SK-N-SH (cell line): ENCODE data around the gene SHBG. TPM values are rescaled to one million over a fixed set of nuclear protein-coding genes. Genes with fewer than 3 reads are reported as not detected.
"Not testable (repeated sequence)": the region's sequence is repeated elsewhere in the genome, so short reads cannot be mapped to it uniquely, and the experiment has no call there.

Experiments used
- CTCF ChIA-PET: fragments of 300-600, 350-600 bp; formaldehyde crosslinking; extraction: SDS; loops from one replicate; lab custom pipeline; 2021; lab: Yijun Ruan, JAX
- POLR2A ChIA-PET: fragments of 350-600 bp; sonication (Branson Sonifier 250); formaldehyde crosslinking; extraction: SDS; loops from one replicate; lab custom pipeline; 2020; ENCODE audit warnings: antibody characterized with exemption, inconsistent platforms; lab: Yijun Ruan, JAX
- DNase-seq: peaks from one replicate; pipeline ENCODE4 v3.0.0; 2012
- H2AFZ ChIP-seq: fragments of 200-600 bp; sonication (generic); 2 replicates; pipeline ENCODE4 v1.8.1; 2016; ENCODE audit warnings: antibody characterized with exemption, mild to moderate bottlenecking, low read depth
- H3F3A ChIP-seq: fragments of 200-600 bp; sonication (generic); replicated peaks from 2 replicates; pipeline ENCODE3; 2016; ENCODE audit warnings: antibody characterized with exemption, mild to moderate bottlenecking; ENCODE audit not compliant: insufficient read depth
- H3K27ac ChIP-seq, 2 experiments: fragments of 200-500 bp in 1 of 2; fragments of 200-600 bp in 1 of 2; sonication (Bioruptor generic) in 1 of 2; sonication (generic), shearing (Covaris generic) in 1 of 2; 2 replicates each; pipeline versions ENCODE4 v1.5.1 to v1.6.1; 2014 to 2016; ENCODE audit warnings: low read depth in 2 of 2, inconsistent platforms in 1 of 2, low read length in 1 of 2, mild to moderate bottlenecking in 1 of 2, mixed read lengths in 1 of 2
- H3K27me3 ChIP-seq: fragments of 200-600 bp; sonication (generic), shearing (Covaris generic); 2 replicates; pipeline ENCODE4 v1.6.1; 2016; ENCODE audit warnings: mixed run types; ENCODE audit not compliant: insufficient read depth
- H3K36me3 ChIP-seq, 2 experiments: fragments of 200-500 bp in 1 of 2; fragments of 200-600 bp in 1 of 2; sonication (Bioruptor generic) in 1 of 2; sonication (generic) in 1 of 2; replicated peaks in 1 of 2; 2 replicates each; pipeline versions ENCODE3 to v1.5.1; 2014 to 2016; ENCODE audit warnings: low read length in 1 of 2, mild to moderate bottlenecking in 1 of 2; ENCODE audit not compliant: insufficient read depth in 2 of 2, control insufficient read depth in 1 of 2
- H3K4me1 ChIP-seq, 2 experiments: fragments of 200-500 bp in 1 of 2; fragments of 200-600 bp in 1 of 2; sonication (Bioruptor generic) in 1 of 2; sonication (generic), shearing (Covaris generic) in 1 of 2; 2 replicates each; pipeline versions ENCODE4 v1.5.1 to v1.6.1; 2014 to 2016; ENCODE audit warnings: low read depth in 1 of 2, low read length in 1 of 2, mixed run types in 1 of 2; ENCODE audit not compliant: insufficient read depth in 2 of 2, control insufficient read depth in 1 of 2
- H3K4me2 ChIP-seq: fragments of 200-600 bp; sonication (generic), shearing (Covaris generic); 2 replicates; pipeline ENCODE4 v1.6.1; 2017; ENCODE audit warnings: mixed run types
- H3K4me3 ChIP-seq, 2 experiments: fragments of 200-500 bp in 1 of 2; fragments of 200-600 bp in 1 of 2; sonication (Bioruptor generic) in 1 of 2; sonication (generic), shearing (Covaris generic) in 1 of 2; 2 replicates each; pipeline versions ENCODE4 v1.5.1 to v1.8.1; 2014 to 2016; ENCODE audit warnings: low read depth in 2 of 2, inconsistent platforms in 1 of 2, low read length in 1 of 2, mild to moderate bottlenecking in 1 of 2, mixed read lengths in 1 of 2, moderate library complexity in 1 of 2
- H3K79me2 ChIP-seq: fragments of 200-600 bp; sonication (generic); 2 replicates; pipeline ENCODE4 v1.8.1; 2017; ENCODE audit warnings: mild to moderate bottlenecking; ENCODE audit not compliant: insufficient read depth
- H3K9ac ChIP-seq: fragments of 200-600 bp; sonication (generic); 2 replicates; pipeline ENCODE4 v1.6.1; 2017; ENCODE audit warnings: mixed run types
- H3K9me2 ChIP-seq: fragments of 200-600 bp; sonication (generic); 2 replicates; pipeline ENCODE4 v1.6.1; 2017; ENCODE audit warnings: mixed run types
- H3K9me3 ChIP-seq: fragments of 200-600 bp; sonication (generic); 2 replicates; pipeline ENCODE4 v1.6.1; 2017; ENCODE audit warnings: mixed run types, mild to moderate bottlenecking, moderate library complexity
- H4K20me1 ChIP-seq: fragments of 200-600 bp; sonication (generic); 2 replicates; pipeline ENCODE4 v1.6.1; 2017; ENCODE audit warnings: mild to moderate bottlenecking, mixed run types; ENCODE audit not compliant: insufficient read depth
- EP300 ChIP-seq, 2 experiments: IDR thresholded peaks; 2 replicates each; pipeline versions ENCODE4 v1.4.0 to v1.6.1; 2012; ENCODE audit warnings: borderline replicate concordance in 1 of 2, low read depth in 1 of 2, low read length in 1 of 2
- FOXJ3 ChIP-seq: sonication (generic); formaldehyde crosslinking; IDR thresholded peaks from 2 replicates; pipeline ENCODE4 v1.5.1; 2020; ENCODE audit warnings: mild to moderate bottlenecking, missing genetic modification reagents
- FOXM1 ChIP-seq: IDR thresholded peaks from 2 replicates; pipeline ENCODE4 v1.4.0; 2012; ENCODE audit warnings: low read depth, mild to moderate bottlenecking
- RAD21 ChIP-seq: IDR thresholded peaks from 2 replicates; pipeline ENCODE4 v1.6.1; 2012; ENCODE audit warnings: mild to moderate bottlenecking, low read length
- REST ChIP-seq: IDR thresholded peaks from 2 replicates; pipeline ENCODE4 v1.6.1; 2012; ENCODE audit warnings: mild to moderate bottlenecking, low read depth, low read length, moderate library complexity
- RFX5 ChIP-seq: IDR thresholded peaks from 2 replicates; pipeline ENCODE4 v1.6.1; 2012; ENCODE audit warnings: mild to moderate bottlenecking, improper control_type of control experiment, low read length
- SIN3A ChIP-seq: IDR thresholded peaks from 2 replicates; pipeline ENCODE4 v1.6.1; 2012; ENCODE audit warnings: low read depth, mild to moderate bottlenecking, low read length, moderate library complexity, borderline replicate concordance
- TEAD4 ChIP-seq: IDR thresholded peaks from 2 replicates; pipeline ENCODE4 v1.4.0; 2012; ENCODE audit warnings: mild to moderate bottlenecking, borderline replicate concordance; ENCODE audit not compliant: insufficient read depth
- USF2 ChIP-seq: fragments of 150-350 bp; IDR thresholded peaks from 2 replicates; pipeline ENCODE4 v1.6.1; 2017; ENCODE audit warnings: antibody characterized with exemption, low read length, low read depth, borderline replicate concordance
- WGBS: methylation state at CpG from one replicate; pipeline ENCODE4 v1.1.6; 2017; ENCODE audit warnings: low lambda C conversion rate; 5-methylcytosine and 5-hydroxymethylcytosine counted together
- polyA plus RNA-seq, 3 experiments: library from polyadenylated mRNA; depleted of rRNA; stranded (reverse); fragments of >200 nt; gene quantifications; 2 replicates each; pipeline ENCODE4 v1.2.3, GENCODE V29; 2012

SHBG gene
- polyA plus RNA-seq, 1 of the 3 experiments (the other 2 are of a cell fraction) = 1.1 TPM

- Histone ChIP-seq H4K20me1 (no peaks in the 10 kb centered on the region), H3K36me3 (peaks cover 41 to 68% of the 10 kb centered on the region in 2 experiments), H3K27me3 (no peaks in the 10 kb centered on the region), H3K9ac (no peak overlapping the region), H2AFZ (no peak overlapping the region), H3K9me3 (no peaks in the 10 kb centered on the region), H3K9me2 (no peaks in the 10 kb centered on the region), H3F3A (peaks cover 37% of the 10 kb centered on the region), H3K27ac (no peak overlapping the region), H3K4me3 (no peak overlapping the region)
- no peak for DNase-seq
- CTCF ChIA-PET = interaction anchor here (1.5 kb wide), 1 partner anchor 17 kb away, joined by 7 read pairs; no protein-coding TSS in a partner anchor
- 90% methylated on average over 12 of the region's 12 CpGs for WGBS
- POLR2A ChIA-PET = interaction anchor here (1.4 kb wide), 1 partner anchor 10 kb away, joined by 3 read pairs; the partner anchor contains the start of gene MPDU1
- TF ChIP-seq RFX5 (no peak), FOXJ3 (CRISPR knock-in tag) (no peak), REST (no peak), FOXM1 (no peak), EP300 (IDR thresholded peaks at IDR 0.05; ENCODE audit: borderline replicate concordance in 1 of 2, low read depth in 1 of 2, low read length in 1 of 2) (no peak), SIN3A (no peak), TEAD4 (no peak), USF2 (no peak), RAD21 (no peak)
- TF ChIP-seq, all 33 proteins: peak for 0
- Histone ChIP-seq H3K79me2 (peaks cover 12% of the 10 kb centered on the region; the same call in 1 of the 2 replicates), H3K4me1 (peaks cover 17 to 22% of the 10 kb centered on the region in 2 experiments), H3K4me2 (no peak overlapping the region)
These were observed 36.6 kb upstream of the SHBG start for GRCh38 chr17:7593296-7593695.

- H3K9ac ChIP-seq, H2AFZ ChIP-seq, H3K9me2 ChIP-seq, H3K27me3 ChIP-seq, DNase-seq, H3K9me3 ChIP-seq, H4K20me1 ChIP-seq, H3K4me3 ChIP-seq, POLR2A ChIA-PET, H3K27ac ChIP-seq, H3K4me2 ChIP-seq, H3K4me1 ChIP-seq: not testable (repeated sequence)
- Histone ChIP-seq H3K79me2 (peaks cover 12% of the 10 kb centered on the region; the same call in 1 of the 2 replicates), H3F3A (peaks cover 21% of the 10 kb centered on the region), H3K36me3 (peaks cover 48 to 67% of the 10 kb centered on the region in 2 experiments)
- WGBS = 89% methylated on average over 5 of the region's 5 CpGs
- CTCF ChIA-PET = interaction anchor here (1.3 kb wide), 1 partner anchor 9 kb away, joined by 3 read pairs; no protein-coding TSS in a partner anchor
These were observed 32.4 kb upstream of the SHBG start for GRCh38 chr17:7597561-7597960.
